BJ (cell line): Measurements from ENCODE around the gene MLC1. TPM values are rescaled to one million over a fixed set of nuclear protein-coding genes. Genes with fewer than 3 reads are reported as not detected.

Experiments used
- CTCF ChIA-PET: fragments of 350-600 bp; formaldehyde crosslinking; extraction: SDS; loops from one replicate; lab custom pipeline; 2021; ENCODE audit warnings: antibody characterized with exemption, inconsistent platforms; lab: Yijun Ruan, JAX
- POLR2A ChIA-PET: fragments of 300-600 bp; sonication (Branson Sonifier 250); formaldehyde crosslinking; extraction: SDS; loops from one replicate; lab custom pipeline; 2021; ENCODE audit warnings: antibody characterized with exemption; lab: Charles Lee
- DNase-seq: peaks from one replicate; pipeline ENCODE4 v3.0.0-alpha.2; 2011; ENCODE audit warnings: low read depth
- H3K27me3 ChIP-seq: 2 replicates; pipeline ENCODE4 v1.6.0; 2011; ENCODE audit warnings: low read length; ENCODE audit not compliant: control insufficient read depth, insufficient read depth
- H3K36me3 ChIP-seq: 2 replicates; pipeline ENCODE4 v1.5.1; 2011; ENCODE audit warnings: low read length; ENCODE audit not compliant: control insufficient read depth, insufficient read depth
- H3K4me3 ChIP-seq: 2 replicates; pipeline ENCODE4 v1.5.1; 2011; ENCODE audit warnings: low read depth, mild to moderate bottlenecking, control low read depth, low read length
- CTCF ChIP-seq: IDR thresholded peaks from 2 replicates; pipeline ENCODE4 v1.5.1; 2011; ENCODE audit warnings: low read depth, mild to moderate bottlenecking, control low read depth, inconsistent platforms, low read length, moderate library complexity; ENCODE audit not compliant: insufficient read depth
- polyA plus RNA-seq: library from polyadenylated mRNA; depleted of rRNA; stranded (reverse); fragments of >200 nt; gene quantifications from 2 replicates; pipeline ENCODE4 v1.2.3, GENCODE V29; 2011; rRNA removed

Gene MLC1
- polyA plus RNA-seq, 1 experiment: 0.15 TPM

- Histone ChIP-seq H3K4me3 (no peak overlapping the region), H3K36me3 (no peaks in the 10 kb centered on the region), H3K27me3 (peaks cover 34% of the 10 kb centered on the region)
- DNase-seq: no peak
- TF ChIP-seq CTCF: no peak
- ChIA-PET POLR2A (no interaction called here), CTCF (interaction anchor here (1.1 to 1.4 kb wide), 3 partner anchors 18 to 20 kb away, joined by 3 read pairs; no protein-coding TSS in a partner anchor)
Observed at GRCh38 chr22:50011447-50012210, 73.6 kb downstream of the MLC1 start.

GRCh38 chr22:50010676-50011446 is 74.4 kb downstream of the MLC1 start:
- Histone ChIP-seq H3K27me3 (peaks cover 34% of the 10 kb centered on the region), H3K4me3 (no peak overlapping the region), H3K36me3 (no peaks in the 10 kb centered on the region)
- no peak for TF ChIP-seq CTCF
- ChIA-PET CTCF (interaction anchor here (1.4 kb wide), 1 partner anchor 21 kb away, joined by 3 read pairs; no protein-coding TSS in a partner anchor), POLR2A (no interaction called here)
- DNase-seq: no peak

GRCh38 chr22:50009765-50010675 is 75.2 kb downstream of the MLC1 start:
- no peak overlapping the region for H3K4me3 ChIP-seq
- no peak for DNase-seq
- ChIA-PET POLR2A (no interaction called here), CTCF (interaction anchor here (1.0 kb wide), 1 partner anchor 27 kb away, joined by 3 read pairs; no protein-coding TSS in a partner anchor)
- TF ChIP-seq CTCF: no peak
- H3K27me3 ChIP-seq: peaks cover 34% of the 10 kb centered on the region
- H3K36me3 ChIP-seq: no peaks in the 10 kb centered on the region

Other genes starting within 250 kb of the MLC1 start
- gene ZBED4, start 231.6 kb downstream of the MLC1 start, polyA plus RNA-seq: 3.6 and 4.5 TPM in 2 replicates
- gene ALG12, start 167.0 kb downstream of the MLC1 start, polyA plus RNA-seq: 5.5 and 7.9 TPM in 2 replicates
- 41.0 and 54.1 TPM in 2 replicates for gene CRELD2, start 166.8 kb downstream of the MLC1 start, polyA plus RNA-seq
- 5.8 and 8.3 TPM in 2 replicates for gene PIM3, start 124.7 kb downstream of the MLC1 start, polyA plus RNA-seq
- not detected in 2 replicates for gene IL17REL, start 72.7 kb downstream of the MLC1 start, polyA plus RNA-seq
- gene TTLL8, start 27.1 kb downstream of the MLC1 start, polyA plus RNA-seq: not detected in 2 replicates
- 5.8 and 6.6 TPM in 2 replicates for gene MOV10L1, start 4.6 kb upstream of the MLC1 start, polyA plus RNA-seq
- gene PANX2, start 85.3 kb upstream of the MLC1 start, polyA plus RNA-seq: 0.92 and 1.4 TPM in 2 replicates
- gene TRABD, start 100.5 kb upstream of the MLC1 start, polyA plus RNA-seq: 13.5 and 31.5 TPM in 2 replicates
- 8.0 and 16.7 TPM in 2 replicates for gene SELENOO, start 115.6 kb upstream of the MLC1 start, polyA plus RNA-seq
- 9.4 and 17.5 TPM in 2 replicates for gene TUBGCP6, start 159.6 kb upstream of the MLC1 start, polyA plus RNA-seq
- 8.8 and 18.2 TPM in 2 replicates for gene HDAC10, start 165.8 kb upstream of the MLC1 start, polyA plus RNA-seq
- 36.6 and 51.4 TPM in 2 replicates for gene MAPK12, start 176.3 kb upstream of the MLC1 start, polyA plus RNA-seq
- 11.2 and 19.6 TPM in 2 replicates for gene MAPK11, start 185.0 kb upstream of the MLC1 start, polyA plus RNA-seq
- gene PLXNB2, start 222.2 kb upstream of the MLC1 start, polyA plus RNA-seq: 83.7 and 143 TPM in 2 replicates
- 3.7 and 8.2 TPM in 2 replicates for gene DENND6B, start 241.6 kb upstream of the MLC1 start, polyA plus RNA-seq